Lung (tissue), 12 donors: ENCODE measurements around the gene CDH13. TPM values are rescaled to one million over a fixed set of nuclear protein-coding genes. Genes with fewer than 3 reads are reported as not detected.

Source experiments
- ATAC-seq: fragments of 200-7000 bp; cut with Tn5 transposase; one replicate; pipeline ENCODE4 v1.9.1; 2020; ENCODE audit warnings: moderate number of reproducible peaks; ENCODE audit not compliant: insufficient read depth, low FRiP score
- DNase-seq, 3 donors: peaks; one replicate each; pipeline ENCODE4 v3.0.0-alpha.2; 2013 to 2017
- H3K27ac ChIP-seq, 2 donors: one replicate each; pipeline ENCODE4 v1.5.1; 2013; ENCODE audit warnings: mild to moderate bottlenecking in 2 of 2, moderate library complexity in 2 of 2, control low read depth in 1 of 2, inconsistent platforms in 1 of 2, low read depth in 1 of 2, low read length in 1 of 2
- H3K27me3 ChIP-seq, 3 donors: one replicate each; pipeline ENCODE4 v1.5.1; 2013; ENCODE audit warnings: low read length in 2 of 3; ENCODE audit not compliant: control insufficient read depth in 3 of 3, insufficient read depth in 3 of 3
- H3K36me3 ChIP-seq, 4 donors: one replicate each; pipeline ENCODE4 v1.5.1; 2013; ENCODE audit warnings: low read length in 4 of 4, mild to moderate bottlenecking in 1 of 4, moderate library complexity in 1 of 4; ENCODE audit not compliant: control insufficient read depth in 4 of 4, insufficient read depth in 4 of 4
- H3K4me1 ChIP-seq, 5 donors: one replicate each; pipeline ENCODE4 v1.5.1; 2013; ENCODE audit warnings: low read length in 5 of 5, mild to moderate bottlenecking in 2 of 5, moderate library complexity in 1 of 5; ENCODE audit not compliant: control insufficient read depth in 5 of 5, insufficient read depth in 5 of 5
- H3K4me3 ChIP-seq: one replicate; pipeline ENCODE4 v1.5.1; 2013; ENCODE audit warnings: mild to moderate bottlenecking, control low read depth, moderate library complexity
- H3K9ac ChIP-seq, 2 donors: one replicate each; pipeline ENCODE4 v1.5.1; 2013; ENCODE audit warnings: low read length in 2 of 2, control low read depth in 1 of 2; ENCODE audit not compliant: insufficient read depth in 1 of 2
- H3K9me3 ChIP-seq, 4 donors: one replicate each; pipeline ENCODE4 v1.5.1; 2013; ENCODE audit warnings: low read length in 3 of 4, mild to moderate bottlenecking in 1 of 4, moderate library complexity in 1 of 4; ENCODE audit not compliant: control insufficient read depth in 4 of 4, insufficient read depth in 3 of 4
- WGBS, 2 donors: extraction: QIAGEN DNeasy Blood & Tissue Kit; methylation state at CpG; one replicate each; pipeline ENCODE4 v1.1.7; 2013; 5-methylcytosine and 5-hydroxymethylcytosine counted together
- polyA plus RNA-seq, 2 donors: library from polyadenylated mRNA; stranded (reverse); fragments of 200-250 nt; gene quantifications; one replicate each; pipeline ENCODE4 v1.2.1, GENCODE V29; 2013
- total RNA-seq, 2 donors: library from RNA; depleted of rRNA in 1 of 2; stranded (reverse); fragments of >200 nt in 1 of 2; gene quantifications; one replicate each; pipeline ENCODE4 v1.2.1, GENCODE V29; 2014 to 2021
- TF ChIP-seq, protein P1 (sequence below): IDR thresholded peaks from 2 replicates; pipeline ENCODE4 v1.5.1; 2012; ENCODE audit warnings: mild to moderate bottlenecking; ENCODE audit errors: control extremely low read depth, extremely low read depth
- donor health status: control.
- donor health status: control.
- donor health status: Bipolar disorder and iron deficiency.
- donor health status: healthy.
- donor health status: DM: yes; HTN: yes; CAD: no.

The CDH13 gene
- total and polyA plus RNA-seq, 4 donors: 2.1 to 12.3 (median 7.3) TPM

DNA sequence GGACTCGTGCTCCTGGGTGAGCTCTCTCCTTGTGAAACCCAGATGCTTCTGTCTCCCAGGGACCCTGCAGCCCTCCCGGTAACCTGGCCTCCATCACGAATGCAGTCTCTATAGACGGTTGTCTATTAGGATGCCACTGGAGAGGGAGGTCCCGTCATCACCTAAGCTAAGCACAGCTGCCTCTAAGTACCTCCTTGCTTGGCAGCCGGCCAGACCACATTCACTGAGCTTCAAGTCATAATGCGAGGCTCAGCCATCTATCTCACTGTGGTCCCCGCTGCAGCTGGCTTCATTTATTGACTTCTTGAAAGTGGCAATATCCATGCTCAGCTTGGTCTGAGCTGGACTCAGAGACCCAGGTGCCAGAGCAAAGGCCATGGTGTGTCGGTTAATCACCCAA lies 1106.5 kb downstream of the CDH13 start:
- Histone ChIP-seq H3K27ac (no peak overlapping the region), H3K4me1 (no peaks in the 10 kb centered on the region), H3K27me3 (no peaks in the 10 kb centered on the region), H3K9me3 (peaks cover 0 to 9% (median 2%) of the 10 kb centered on the region in 4 donors), H3K36me3 (no peaks in the 10 kb centered on the region), H3K9ac (no peak overlapping the region), H3K4me3 (no peak overlapping the region)
- ATAC-seq (no peak), DNase-seq (no peak)
- 68 to 78% methylated on average over 9 of the region's 9 CpGs for WGBS, 2 donors
- TF ChIP-seq, protein P1, sequence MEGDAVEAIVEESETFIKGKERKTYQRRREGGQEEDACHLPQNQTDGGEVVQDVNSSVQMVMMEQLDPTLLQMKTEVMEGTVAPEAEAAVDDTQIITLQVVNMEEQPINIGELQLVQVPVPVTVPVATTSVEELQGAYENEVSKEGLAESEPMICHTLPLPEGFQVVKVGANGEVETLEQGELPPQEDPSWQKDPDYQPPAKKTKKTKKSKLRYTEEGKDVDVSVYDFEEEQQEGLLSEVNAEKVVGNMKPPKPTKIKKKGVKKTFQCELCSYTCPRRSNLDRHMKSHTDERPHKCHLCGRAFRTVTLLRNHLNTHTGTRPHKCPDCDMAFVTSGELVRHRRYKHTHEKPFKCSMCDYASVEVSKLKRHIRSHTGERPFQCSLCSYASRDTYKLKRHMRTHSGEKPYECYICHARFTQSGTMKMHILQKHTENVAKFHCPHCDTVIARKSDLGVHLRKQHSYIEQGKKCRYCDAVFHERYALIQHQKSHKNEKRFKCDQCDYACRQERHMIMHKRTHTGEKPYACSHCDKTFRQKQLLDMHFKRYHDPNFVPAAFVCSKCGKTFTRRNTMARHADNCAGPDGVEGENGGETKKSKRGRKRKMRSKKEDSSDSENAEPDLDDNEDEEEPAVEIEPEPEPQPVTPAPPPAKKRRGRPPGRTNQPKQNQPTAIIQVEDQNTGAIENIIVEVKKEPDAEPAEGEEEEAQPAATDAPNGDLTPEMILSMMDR: no peak

DNA sequence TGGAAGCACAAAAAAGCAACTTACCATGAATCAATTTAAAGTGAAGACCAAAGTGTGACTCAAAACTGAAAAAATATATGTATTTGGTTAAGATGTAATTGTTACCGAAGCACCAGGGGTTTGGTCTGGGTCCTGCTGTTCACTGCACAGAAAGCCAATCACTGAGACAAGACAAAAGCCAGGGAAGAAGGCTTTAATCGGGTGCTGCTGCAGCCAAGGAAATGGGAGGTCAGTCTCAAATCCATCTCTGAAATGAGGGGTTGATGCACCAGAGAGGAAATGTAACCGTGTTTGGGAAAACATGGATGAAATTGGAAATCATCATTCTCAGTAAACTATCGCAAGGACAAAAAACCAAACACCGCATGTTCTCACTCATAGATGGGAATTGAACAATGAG lies 1107.4 kb downstream of the CDH13 start:
- Histone ChIP-seq H3K27ac (no peak overlapping the region), H3K4me3 (no peak overlapping the region), H3K4me1 (no peaks in the 10 kb centered on the region), H3K36me3 (no peaks in the 10 kb centered on the region), H3K9ac (no peak overlapping the region), H3K9me3 (peaks cover 0 to 9% (median 2%) of the 10 kb centered on the region in 4 donors), H3K27me3 (no peaks in the 10 kb centered on the region)
- ATAC-seq (no peak), DNase-seq (no peak)
- TF ChIP-seq, protein P1: no peak
- 78 to 96% methylated on average over 5 of the region's 5 CpGs for WGBS, 2 donors

DNA sequence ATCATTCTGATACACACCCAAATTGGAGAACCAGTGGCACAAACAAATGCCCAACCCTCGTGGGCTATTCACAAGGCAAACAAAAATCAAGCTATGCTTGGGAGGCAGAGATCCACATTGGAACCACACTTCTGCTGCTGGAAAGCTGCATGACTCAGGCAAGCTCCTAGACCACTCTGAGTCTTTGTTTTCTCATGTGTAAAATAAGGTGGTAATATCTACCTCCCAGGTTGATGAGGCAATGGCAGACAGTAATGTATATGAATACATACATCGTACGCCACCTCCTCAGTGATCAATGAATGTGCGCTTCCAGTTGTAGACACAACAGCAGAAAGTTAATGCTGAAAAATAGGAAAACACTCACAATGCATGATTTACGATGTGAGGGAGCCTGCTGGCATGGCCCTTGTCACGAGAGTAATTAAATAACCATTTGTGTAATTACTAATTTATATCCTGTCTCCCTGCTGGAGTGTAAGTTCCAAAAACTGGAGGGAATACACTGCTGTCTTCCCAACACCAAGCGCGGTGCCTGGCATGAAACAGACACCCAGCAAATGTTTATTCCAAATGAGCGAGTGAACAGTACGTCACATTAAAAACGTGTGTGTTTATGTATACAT lies 1111.1 kb downstream of the CDH13 start:
- no peak overlapping the region for H3K27ac ChIP-seq
- no peak overlapping the region for H3K4me3 ChIP-seq
- TF ChIP-seq, protein P1: no peak
- H3K27me3 ChIP-seq: no peaks in the 10 kb centered on the region
- no peaks in the 10 kb centered on the region for H3K36me3 ChIP-seq
- H3K9ac ChIP-seq: no peak overlapping the region
- no peak for ATAC-seq
- H3K4me1 ChIP-seq: no peaks in the 10 kb centered on the region
- WGBS, 2 donors: 80% methylated on average over 11 of the region's 11 CpGs
- H3K9me3 ChIP-seq: peaks cover 0 to 8% (median 0%) of the 10 kb centered on the region in 4 donors
- no peak for DNase-seq
